Measurements from ENCODE around the gene C21orf58.

Gene C21orf58

GRCh38 chr21:46318464-46318845, 5.2 kb downstream of the C21orf58 start:
- H4K8ac ChIP-seq (ENCODE audit: low read depth, low read length): no peak overlapping the region
- DNase-seq: no peak
- H2AK5ac ChIP-seq (ENCODE audit: low read length): no peak overlapping the region
- H4K91ac ChIP-seq (ENCODE audit: low read depth, low read length): no peak overlapping the region
- H2BK5ac ChIP-seq (ENCODE audit: low read depth, low read length, poor library complexity): no peak overlapping the region
- no peak overlapping the region for H3K18ac ChIP-seq (ENCODE audit: low read length)
- no peaks in the 10 kb centered on the region for H3K27me3 ChIP-seq (ENCODE audit: insufficient read depth, low read length)
- no peak overlapping the region for H3K4me3 ChIP-seq (ENCODE audit: low read depth, low read length)
- no peak overlapping the region for H2BK12ac ChIP-seq (ENCODE audit: low read length)
- peaks cover 15% of the 10 kb centered on the region for H3K79me2 ChIP-seq (ENCODE audit: control insufficient read depth, insufficient read depth, low read length, poor library complexity)
- H3K79me1 ChIP-seq (ENCODE audit: low read length): peaks cover 10% of the 10 kb centered on the region
- H3K4me2 ChIP-seq (ENCODE audit: low read length): no peak overlapping the region
- no peak overlapping the region for H4K12ac ChIP-seq (ENCODE audit: low read depth, low read length)
- H3K36me3 ChIP-seq (ENCODE audit: control insufficient read depth in 1 of 2, insufficient read depth in 2 of 2, low read length in 2 of 2): peaks cover 13 to 16% of the 10 kb centered on the region in 2 experiments
- H2AFZ ChIP-seq (ENCODE audit: insufficient read depth, low read length, poor library complexity): no peak overlapping the region
- WGBS (ENCODE audit: extremely low coverage, insufficient coverage, insufficient read length): no CpG with 5 or more reads among the region's 4 CpGs
- H3K27ac ChIP-seq (ENCODE audit: low read depth, low read length): no peak overlapping the region
- no peaks in the 10 kb centered on the region for H3K9me3 ChIP-seq (ENCODE audit: insufficient read depth, low read depth, low read length)
- H3K9ac ChIP-seq (ENCODE audit: low read length): no peak overlapping the region
- H3K14ac ChIP-seq (ENCODE audit: low read length): no peak overlapping the region
- H3K4ac ChIP-seq (ENCODE audit: low read depth, low read length): no peak overlapping the region
- H2BK120ac ChIP-seq (ENCODE audit: insufficient read depth, low read length, poor library complexity): no peak overlapping the region
- peaks cover 10 to 22% of the 10 kb centered on the region in 2 experiments for H3K4me1 ChIP-seq (ENCODE audit: control insufficient read depth in 1 of 2, insufficient read depth in 2 of 2, low read length in 2 of 2)
- H3K23ac ChIP-seq (ENCODE audit: low read length): no peak overlapping the region

- Histone ChIP-seq H3K14ac (ENCODE audit: low read length) (no peak overlapping the region), H2BK12ac (ENCODE audit: low read length) (no peak overlapping the region), H3K79me1 (ENCODE audit: low read length) (peaks cover 5% of the 10 kb centered on the region), H2AK5ac (ENCODE audit: low read length) (no peak overlapping the region), H3K18ac (ENCODE audit: low read length) (no peak overlapping the region), H4K91ac (ENCODE audit: low read depth, low read length) (no peak overlapping the region), H3K36me3 (ENCODE audit: control insufficient read depth in 1 of 2, insufficient read depth in 2 of 2, low read length in 2 of 2) (peaks cover 16 to 20% of the 10 kb centered on the region in 2 experiments), H3K4me3 (ENCODE audit: low read depth, low read length) (no peak overlapping the region), H4K8ac (ENCODE audit: low read depth, low read length) (no peak overlapping the region), H3K4me1 (ENCODE audit: control insufficient read depth in 1 of 2, insufficient read depth in 2 of 2, low read length in 2 of 2) (peaks cover 10 to 22% of the 10 kb centered on the region in 2 experiments), H3K79me2 (ENCODE audit: control insufficient read depth, insufficient read depth, low read length, poor library complexity) (peaks cover 10% of the 10 kb centered on the region), H2BK5ac (ENCODE audit: low read depth, low read length, poor library complexity) (no peak overlapping the region), H3K9ac (ENCODE audit: low read length) (no peak overlapping the region), H2BK120ac (ENCODE audit: insufficient read depth, low read length, poor library complexity) (no peak overlapping the region), H3K27me3 (ENCODE audit: insufficient read depth, low read length) (no peaks in the 10 kb centered on the region), H4K12ac (ENCODE audit: low read depth, low read length) (no peak overlapping the region), H3K4me2 (ENCODE audit: low read length) (no peak overlapping the region), H3K27ac (ENCODE audit: low read depth, low read length) (no peak overlapping the region), H3K9me3 (ENCODE audit: insufficient read depth, low read depth, low read length) (no peaks in the 10 kb centered on the region), H3K23ac (ENCODE audit: low read length) (no peak overlapping the region), H3K4ac (ENCODE audit: low read depth, low read length) (no peak overlapping the region), H2AFZ (ENCODE audit: insufficient read depth, low read length, poor library complexity) (no peak overlapping the region)
- peak in 1 of 2 donors; percentile 19 for DNase-seq
- no CpG with 5 or more reads among the region's 20 CpGs for WGBS (ENCODE audit: extremely low coverage, insufficient coverage, insufficient read length)
These were observed 5.8 kb downstream of the C21orf58 start for GRCh38 chr21:46317710-46318463.

GRCh38 chr21:46316708-46317324, 6.9 kb downstream of the C21orf58 start:
- Histone ChIP-seq H3K9me3 (ENCODE audit: insufficient read depth, low read depth, low read length) (no peaks in the 10 kb centered on the region), H2BK5ac (ENCODE audit: low read depth, low read length, poor library complexity) (no peak overlapping the region), H4K91ac (ENCODE audit: low read depth, low read length) (no peak overlapping the region), H3K14ac (ENCODE audit: low read length) (no peak overlapping the region), H3K79me1 (ENCODE audit: low read length) (no peaks in the 10 kb centered on the region), H3K27me3 (ENCODE audit: insufficient read depth, low read length) (no peaks in the 10 kb centered on the region), H3K4ac (ENCODE audit: low read depth, low read length) (no peak overlapping the region), H3K4me3 (ENCODE audit: low read depth, low read length) (no peak overlapping the region), H3K36me3 (ENCODE audit: control insufficient read depth in 1 of 2, insufficient read depth in 2 of 2, low read length in 2 of 2) (peaks cover 16 to 20% of the 10 kb centered on the region in 2 experiments), H2BK120ac (ENCODE audit: insufficient read depth, low read length, poor library complexity) (no peak overlapping the region), H2AFZ (ENCODE audit: insufficient read depth, low read length, poor library complexity) (no peak overlapping the region), H2AK5ac (ENCODE audit: low read length) (no peak overlapping the region), H3K18ac (ENCODE audit: low read length) (no peak overlapping the region), H3K9ac (ENCODE audit: low read length) (no peak overlapping the region), H3K27ac (ENCODE audit: low read depth, low read length) (no peak overlapping the region), H4K12ac (ENCODE audit: low read depth, low read length) (no peak overlapping the region), H3K4me1 (ENCODE audit: control insufficient read depth in 1 of 2, insufficient read depth in 2 of 2, low read length in 2 of 2) (peaks cover 10 to 15% of the 10 kb centered on the region in 2 experiments), H2BK12ac (ENCODE audit: low read length) (no peak overlapping the region), H3K4me2 (ENCODE audit: low read length) (no peak overlapping the region), H3K23ac (ENCODE audit: low read length) (no peak overlapping the region), H3K79me2 (ENCODE audit: control insufficient read depth, insufficient read depth, low read length, poor library complexity) (peaks cover 1% of the 10 kb centered on the region), H4K8ac (ENCODE audit: low read depth, low read length) (no peak overlapping the region)
- DNase-seq: no peak
- WGBS (ENCODE audit: extremely low coverage, insufficient coverage, insufficient read length): no CpG with 5 or more reads among the region's 14 CpGs

- no peak overlapping the region for H3K18ac ChIP-seq (ENCODE audit: low read length)
- WGBS (ENCODE audit: extremely low coverage, insufficient coverage, insufficient read length): no CpG with 5 or more reads among the region's 22 CpGs
- no peak overlapping the region for H4K12ac ChIP-seq (ENCODE audit: low read depth, low read length)
- peaks cover 1% of the 10 kb centered on the region for H3K79me2 ChIP-seq (ENCODE audit: control insufficient read depth, insufficient read depth, low read length, poor library complexity)
- H3K4me1 ChIP-seq (ENCODE audit: control insufficient read depth in 1 of 2, insufficient read depth in 2 of 2, low read length in 2 of 2): peaks cover 6 to 11% of the 10 kb centered on the region in 2 experiments
- peaks cover 19 to 24% of the 10 kb centered on the region in 2 experiments for H3K36me3 ChIP-seq (ENCODE audit: control insufficient read depth in 1 of 2, insufficient read depth in 2 of 2, low read length in 2 of 2)
- no peak overlapping the region for H3K4me2 ChIP-seq (ENCODE audit: low read length)
- no peak overlapping the region for H4K8ac ChIP-seq (ENCODE audit: low read depth, low read length)
- H3K23ac ChIP-seq (ENCODE audit: low read length): no peak overlapping the region
- no peak overlapping the region for H2AFZ ChIP-seq (ENCODE audit: insufficient read depth, low read length, poor library complexity)
- no peak overlapping the region for H3K27ac ChIP-seq (ENCODE audit: low read depth, low read length)
- H4K91ac ChIP-seq (ENCODE audit: low read depth, low read length): no peak overlapping the region
- no peak overlapping the region for H3K4me3 ChIP-seq (ENCODE audit: low read depth, low read length)
- no peak for DNase-seq
- no peak overlapping the region for H3K9ac ChIP-seq (ENCODE audit: low read length)
- no peaks in the 10 kb centered on the region for H3K27me3 ChIP-seq (ENCODE audit: insufficient read depth, low read length)
- H2BK12ac ChIP-seq (ENCODE audit: low read length): no peak overlapping the region
- H3K14ac ChIP-seq (ENCODE audit: low read length): no peak overlapping the region
- no peak overlapping the region for H2BK120ac ChIP-seq (ENCODE audit: insufficient read depth, low read length, poor library complexity)
- no peaks in the 10 kb centered on the region for H3K9me3 ChIP-seq (ENCODE audit: insufficient read depth, low read depth, low read length)
- no peak overlapping the region for H2AK5ac ChIP-seq (ENCODE audit: low read length)
- H3K79me1 ChIP-seq (ENCODE audit: low read length): no peaks in the 10 kb centered on the region
- H3K4ac ChIP-seq (ENCODE audit: low read depth, low read length): no peak overlapping the region
- no peak overlapping the region for H2BK5ac ChIP-seq (ENCODE audit: low read depth, low read length, poor library complexity)
These were observed 9.1 kb downstream of the C21orf58 start for GRCh38 chr21:46314441-46315020.

Measured in trophoblast cell (in vitro differentiated cells and primary cell).